ENCODE measurements around the gene PPDPF. TPM values are rescaled to one million over a fixed set of nuclear protein-coding genes. Genes with fewer than 3 reads are reported as not detected.

The PPDPF gene
- total RNA-seq, 1 experiment from 2014 or later, result 149 TPM

DNA sequence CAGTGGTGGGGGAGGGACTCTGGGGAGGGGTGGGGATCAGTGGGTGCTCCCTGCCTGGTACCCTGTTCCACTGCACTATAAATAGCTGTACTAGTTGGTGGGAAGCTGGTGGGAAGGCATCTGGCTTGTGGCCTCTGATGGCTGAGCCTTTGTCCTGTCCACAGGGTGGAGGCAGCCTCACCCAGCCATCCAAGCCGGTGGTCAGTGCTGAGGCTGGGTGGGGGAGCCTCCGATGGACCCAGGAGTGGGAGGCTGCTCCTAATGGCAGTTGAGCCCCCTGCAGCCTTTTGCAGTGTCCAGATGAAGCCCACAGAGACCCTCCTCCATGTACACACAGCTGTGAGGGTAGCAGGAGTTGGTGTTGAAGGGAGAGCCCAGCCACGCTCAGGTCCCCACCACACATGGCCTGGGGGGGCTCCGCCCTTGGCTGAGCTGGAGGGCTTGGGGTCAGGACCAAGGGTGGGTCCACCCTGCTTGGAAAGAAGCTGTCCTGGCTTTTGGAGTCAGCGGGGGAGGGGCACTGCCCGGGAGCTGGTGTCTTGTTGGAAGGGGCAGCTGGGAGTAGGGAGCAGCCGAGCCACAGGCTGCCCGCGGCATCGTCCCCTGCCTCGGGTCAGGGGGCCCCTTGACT lies 2.5 kb downstream of the PPDPF start:
- Histone ChIP-seq H2BK15ac (ENCODE audit: low read depth, low read length) (no peak overlapping the region), H3K14ac (ENCODE audit: insufficient read depth, low read length) (no peak overlapping the region), H3K9me3 (ENCODE audit: control insufficient read depth, low read depth, low read length) (no peaks in the 10 kb centered on the region), H4K20me1 (ENCODE audit: control insufficient read depth, insufficient read depth, insufficient read length) (no peaks in the 10 kb centered on the region), H4K5ac (ENCODE audit: insufficient read length, low read depth, low read length) (no peak overlapping the region), H3K79me1 (ENCODE audit: insufficient read depth, low read depth, low read length, poor library complexity, severe bottlenecking) (peaks cover 4% of the 10 kb centered on the region), H3T11ph (ENCODE audit: low read length) (no peak overlapping the region), H2BK12ac (ENCODE audit: insufficient read length, low read depth, low read length) (no peak overlapping the region), H3K18ac (ENCODE audit: insufficient read length, low read depth, low read length) (no peak overlapping the region), H2BK120ac (ENCODE audit: low read depth, low read length, poor library complexity, severe bottlenecking) (no peak overlapping the region), H3K9ac (ENCODE audit: extremely low read depth, insufficient read length, low read length) (no peak overlapping the region), H2AK5ac (ENCODE audit: insufficient read length, low read length) (no peak overlapping the region), H3K4ac (ENCODE audit: low read depth, low read length) (no peak overlapping the region), H4K8ac (replicated peaks; ENCODE audit: insufficient read length, low read depth, low read length) (no peak overlapping the region), H3K79me2 (ENCODE audit: insufficient read depth, low read length) (no peaks in the 10 kb centered on the region; the same call in 1 of the 2 replicates), H3K4me2 (ENCODE audit: insufficient read depth, insufficient read length, low read length) (no peak overlapping the region), H2BK5ac (ENCODE audit: insufficient read length, low read length) (no peak overlapping the region), H3K4me1 (ENCODE audit: insufficient read depth, low read length) (no peaks in the 10 kb centered on the region; the same call in 1 of the 2 replicates), H3K56ac (ENCODE audit: insufficient read length, low read depth, low read length) (no peak overlapping the region), H2AFZ (ENCODE audit: low read length) (no peak overlapping the region), H3K23me2 (ENCODE audit: insufficient read length, low read depth, low read length, poor library complexity, severe bottlenecking) (peaks cover 10% of the 10 kb centered on the region), H4K91ac (ENCODE audit: insufficient read length, low read depth, low read length) (no peak overlapping the region), H2BK20ac (ENCODE audit: low read depth, low read length, poor library complexity, severe bottlenecking) (no peak overlapping the region), H3K27me3 (ENCODE audit: insufficient read depth, low read length) (no peaks in the 10 kb centered on the region), H3K23ac (ENCODE audit: insufficient read length, low read depth, low read length) (no peak overlapping the region), H3K27ac (ENCODE audit: insufficient read length, low read depth, low read length) (no peak overlapping the region)
- Mint-ChIP-seq H3K36me3 (ENCODE audit: insufficient read depth in 1 of 3, low read depth in 3 of 3) (peaks cover 20 to 37% (median 22%) of the 10 kb centered on the region in 3 experiments; a peak in 6 of 7 replicates), H3K4me3 (no peak overlapping the region; a peak in 1 of 5 replicates), H3K27me3 (ENCODE audit: low read depth) (peaks cover 9% of the 10 kb centered on the region), H3K4me1 (peaks cover 2 to 22% of the 10 kb centered on the region in 2 experiments; a peak in 3 of 4 replicates), H3K9me3 (peaks cover 7 to 13% of the 10 kb centered on the region in 2 experiments; a peak in 4 of 5 replicates), H3K27ac (no peak overlapping the region)
- WGBS (ENCODE audit: extremely low coverage, insufficient read length, low lambda C conversion rate), result no CpG with 5 or more reads among the region's 11 CpGs
- DNase-seq, result no peak
- TF ChIP-seq, protein P1, sequence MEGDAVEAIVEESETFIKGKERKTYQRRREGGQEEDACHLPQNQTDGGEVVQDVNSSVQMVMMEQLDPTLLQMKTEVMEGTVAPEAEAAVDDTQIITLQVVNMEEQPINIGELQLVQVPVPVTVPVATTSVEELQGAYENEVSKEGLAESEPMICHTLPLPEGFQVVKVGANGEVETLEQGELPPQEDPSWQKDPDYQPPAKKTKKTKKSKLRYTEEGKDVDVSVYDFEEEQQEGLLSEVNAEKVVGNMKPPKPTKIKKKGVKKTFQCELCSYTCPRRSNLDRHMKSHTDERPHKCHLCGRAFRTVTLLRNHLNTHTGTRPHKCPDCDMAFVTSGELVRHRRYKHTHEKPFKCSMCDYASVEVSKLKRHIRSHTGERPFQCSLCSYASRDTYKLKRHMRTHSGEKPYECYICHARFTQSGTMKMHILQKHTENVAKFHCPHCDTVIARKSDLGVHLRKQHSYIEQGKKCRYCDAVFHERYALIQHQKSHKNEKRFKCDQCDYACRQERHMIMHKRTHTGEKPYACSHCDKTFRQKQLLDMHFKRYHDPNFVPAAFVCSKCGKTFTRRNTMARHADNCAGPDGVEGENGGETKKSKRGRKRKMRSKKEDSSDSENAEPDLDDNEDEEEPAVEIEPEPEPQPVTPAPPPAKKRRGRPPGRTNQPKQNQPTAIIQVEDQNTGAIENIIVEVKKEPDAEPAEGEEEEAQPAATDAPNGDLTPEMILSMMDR (conservative IDR thresholded peaks at IDR 0.05), result no peak
